ENCODE measurements around the gene RPS27A.
"Not testable (repeated sequence)": the region's sequence is repeated elsewhere in the genome, so short reads cannot be mapped to it uniquely, and the experiment has no call there.

- TF ChIP-seq POLR2A, CTCF, POLR2AphosphoS5 (IDR thresholded peaks at IDR 0.05): not testable (repeated sequence)
These were observed 48.5 kb downstream of the RPS27A start for GRCh38 chr2:55280851-55281546.

Measured in prostate gland (tissue), 2 donors.